Activated CD8-positive, alpha-beta memory T cell treated with anti-CD3 and anti-CD28 coated beads for 48 hours (primary cell): ENCODE measurements around the gene OR4C46.
"Not testable (repeated sequence)": the region's sequence is repeated elsewhere in the genome, so short reads cannot be mapped to it uniquely, and the experiment has no call there.

Experiments used
- DNase-seq, 3 experiments: peaks; one replicate each; pipeline ENCODE4 v3.0.0-alpha.2; 2020; ENCODE audit warnings: low read depth in 2 of 3, low spot score in 2 of 3

Gene OR4C46

GRCh38 chr11:54603898-54604297, at the start of gene OR4C46:
OR4C46 (minus strand) TSS chr11:54603998; CDS start chr11:54603998, 0 bp downstream.
- DNase-seq = no peak

- DNase-seq = not testable (repeated sequence)
These were observed 41.8 kb upstream of the OR4C46 start for GRCh38 chr11:54645606-54646005.

DNA sequence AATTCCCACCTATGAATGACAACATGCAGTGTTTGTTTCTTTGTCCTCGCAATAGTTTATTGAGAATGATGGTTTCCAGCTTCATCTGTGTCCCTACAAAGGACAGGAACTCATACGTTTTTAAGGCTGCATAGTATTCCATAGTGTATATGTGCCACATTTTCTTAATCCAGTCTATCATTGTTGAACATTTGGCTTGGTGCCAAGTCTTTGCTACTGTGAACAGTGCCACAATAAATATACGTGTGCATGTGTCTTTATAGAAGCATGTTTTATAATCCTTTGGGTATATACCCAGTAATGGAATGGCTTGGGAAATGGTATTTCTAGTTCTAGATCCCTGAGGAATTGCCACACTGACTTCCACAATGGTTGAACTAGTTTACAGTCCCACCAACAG, 42.4 kb downstream of the OR4C46 start:
- DNase-seq = not testable (repeated sequence)

DNA sequence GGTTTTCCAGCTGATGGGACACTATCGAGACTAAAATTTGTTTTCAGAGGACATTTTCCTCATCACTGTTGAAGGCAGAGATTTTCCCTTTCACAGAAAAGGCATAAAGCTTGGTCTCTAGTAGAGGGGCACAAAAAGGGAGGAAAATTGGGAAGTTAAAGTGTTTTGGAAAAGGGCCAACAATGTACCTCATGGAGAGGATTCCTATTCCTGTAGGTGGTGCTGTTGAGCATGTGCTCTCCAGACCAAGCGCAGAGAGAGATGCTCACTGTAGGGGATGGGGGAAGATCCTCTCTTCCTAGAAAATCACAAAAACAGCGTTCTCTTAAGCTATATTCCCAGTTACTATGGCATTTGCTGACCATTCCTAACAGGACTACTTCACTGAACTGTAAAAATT, 44.9 kb downstream of the OR4C46 start:
- no peak for DNase-seq

GRCh38 chr11:54558407-54558806, 45.4 kb downstream of the OR4C46 start:
- no peak for DNase-seq
